Esophagus squamous epithelium (tissue), 5 donors: ENCODE measurements around the gene ITGB7. TPM values are rescaled to one million over a fixed set of nuclear protein-coding genes. Genes with fewer than 3 reads are reported as not detected.

Source experiments
- DNase-seq: peaks from one replicate; lab custom pipeline; 2025; lab: John Stamatoyannopoulos, UW
- H3K27ac ChIP-seq, 4 donors: fragments of 200-600 bp; sonication (generic); one replicate each; pipeline ENCODE4 v1.5.1; 2016 to 2019; ENCODE audit warnings: mild to moderate bottlenecking in 1 of 4
- H3K27me3 ChIP-seq, 4 donors: fragments of 200-600 bp; sonication (generic); 1 replicate in 3 of 4; 2 replicates in 1 of 4; pipeline versions ENCODE4 v1.5.1 to v1.6.0; 2017 to 2021; ENCODE audit warnings: antibody characterized with exemption in 1 of 4
- H3K36me3 ChIP-seq, 3 donors: fragments of 200-600 bp; sonication (generic); one replicate each; pipeline ENCODE4 v1.5.1; 2016 to 2019
- H3K4me1 ChIP-seq, 3 donors: fragments of 200-600 bp; sonication (generic); one replicate each; pipeline ENCODE4 v1.5.1; 2017 to 2019
- H3K4me3 ChIP-seq, 4 donors: fragments of 200-600 bp; sonication (generic); 1 replicate in 3 of 4; 2 replicates in 1 of 4; pipeline ENCODE4 v1.5.1; 2016 to 2019; ENCODE audit warnings: mild to moderate bottlenecking in 2 of 4, moderate library complexity in 1 of 4
- H3K9me3 ChIP-seq, 3 donors: fragments of 200-600 bp; sonication (generic); one replicate each; pipeline ENCODE4 v1.5.1; 2016 to 2019
- CTCF ChIP-seq, 6 experiments: fragments of 450-650 bp in 4 of 6; fragments of 200-600 bp in 2 of 6; sonication (generic) in 2 of 6; IDR thresholded peaks; one replicate each; pipeline ENCODE4 v1.5.1; 2016 to 2019; ENCODE audit warnings: antibody characterized with exemption in 6 of 6, mild to moderate bottlenecking in 4 of 6, moderate library complexity in 4 of 6
- POLR2A ChIP-seq, 4 donors: fragments of 450-650 bp; IDR thresholded peaks; one replicate each; pipeline ENCODE4 v1.6.1; 2017; ENCODE audit warnings: antibody characterized with exemption in 4 of 4, mild to moderate bottlenecking in 4 of 4, moderate library complexity in 3 of 4
- WGBS, 2 donors: methylation state at CpG; one replicate each; pipeline ENCODE4 v1.1.5; 2018; 5-methylcytosine and 5-hydroxymethylcytosine counted together
- intact Hi-C: fragments of 100-400 bp; cut with DNase I; formaldehyde crosslinking; loops from one replicate; pipeline ENCODE4 v1.15.0; 2022
- total RNA-seq, 4 donors: library from RNA; depleted of rRNA; stranded (reverse); fragments of >200 nt; gene quantifications; one replicate each; pipeline ENCODE4 v1.1.0, GENCODE V29; 2016
- donor health status: DM: yes; HTN: yes; CAD: no.

The ITGB7 gene
- total RNA-seq, 4 donors from 2014 or later = 4.2 to 7.2 (median 5.9) TPM

GRCh38 chr12:53214687-53215455 is 7.8 kb upstream of the ITGB7 start:
- intact Hi-C loops = loop anchor here (5.0 kb wide), 2 partner anchors 37 to 72 kb away; a partner anchor contains a TSS
- peak overlapping the region; percentile 9 to 100 (median 72) for H3K27ac ChIP-seq
- no peak for DNase-seq
- no peaks in the 10 kb centered on the region for H3K27me3 ChIP-seq
- H3K9me3 ChIP-seq = no peaks in the 10 kb centered on the region
- H3K36me3 ChIP-seq = peaks cover 47 to 68% (median 51%) of the 10 kb centered on the region in 3 donors
- H3K4me3 ChIP-seq = no peak overlapping the region
- peaks cover 30 to 71% (median 44%) of the 10 kb centered on the region in 3 donors for H3K4me1 ChIP-seq
- TF ChIP-seq POLR2A (IDR thresholded peaks at IDR 0.05) (no peak), CTCF (IDR thresholded peaks at IDR 0.05) (no peak)
- WGBS, 2 donors = 64 to 70% methylated on average over 5 to 8 of the region's 12 CpGs

GRCh38 chr12:53214221-53214620 is 7.2 kb upstream of the ITGB7 start:
- 72 to 75% methylated on average over 4 to 5 of the region's 5 CpGs for WGBS, 2 donors
- Histone ChIP-seq H3K4me1 (peaks cover 32 to 70% (median 45%) of the 10 kb centered on the region in 3 donors), H3K4me3 (no peak overlapping the region), H3K9me3 (no peaks in the 10 kb centered on the region), H3K27ac (peak overlapping the region; percentile 9 to 100 (median 72)), H3K27me3 (no peaks in the 10 kb centered on the region), H3K36me3 (peaks cover 50 to 74% (median 52%) of the 10 kb centered on the region in 3 donors)
- intact Hi-C loops = loop anchor here (5.0 kb wide), 1 partner anchor 73 kb away; no protein-coding TSS in a partner anchor
- no peak for TF ChIP-seq POLR2A (IDR thresholded peaks at IDR 0.05)
- TF ChIP-seq CTCF (IDR thresholded peaks at IDR 0.05) = no peak
- no peak for DNase-seq

DNA sequence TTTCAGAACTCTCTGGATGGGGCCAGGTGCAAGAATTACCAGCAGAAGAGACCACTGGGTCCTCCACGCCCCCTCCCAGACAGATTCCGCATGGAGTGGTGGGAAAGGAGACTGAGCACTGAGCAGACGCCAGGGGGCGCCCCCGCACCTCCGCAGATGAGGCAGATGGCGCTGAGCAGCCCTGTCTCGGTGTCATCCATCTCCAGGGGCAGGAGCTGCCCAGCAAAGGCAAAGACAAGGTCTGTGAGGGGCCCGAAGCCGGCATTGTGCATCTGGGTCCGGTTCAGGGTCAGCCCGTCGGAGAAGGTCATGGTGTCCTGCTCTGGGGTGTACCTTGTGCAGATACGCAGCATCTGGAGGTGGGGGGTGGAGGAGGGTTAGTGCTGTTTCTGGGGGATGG is 6.3 kb upstream of the ITGB7 start:
- Histone ChIP-seq H3K36me3 (peaks cover 50 to 77% (median 52%) of the 10 kb centered on the region in 3 donors), H3K4me1 (peaks cover 39 to 70% (median 47%) of the 10 kb centered on the region in 3 donors), H3K9me3 (no peaks in the 10 kb centered on the region), H3K4me3 (no peak overlapping the region), H3K27ac (peak overlapping the region in 3 of 4 donors; percentile 9 to 100 (median 98)), H3K27me3 (no peaks in the 10 kb centered on the region)
- WGBS, 2 donors = 11 to 36% methylated on average over 4 to 8 of the region's 14 CpGs
- intact Hi-C loops = loop anchor here (5.0 kb wide), 1 partner anchor 74 kb away; no protein-coding TSS in a partner anchor
- TF ChIP-seq POLR2A (IDR thresholded peaks at IDR 0.05) (no peak), CTCF (IDR thresholded peaks at IDR 0.05) (peak; percentile 84 to 98 (median 94))
- no peak for DNase-seq

- 32% methylated on average over 11 of the region's 12 CpGs; no CpG with 5 or more reads in 1 of the 2 donors for WGBS, 2 donors
- H3K4me3 ChIP-seq = no peak overlapping the region
- H3K27me3 ChIP-seq = no peaks in the 10 kb centered on the region
- peak overlapping the region in 3 of 4 donors; percentile 9 to 100 (median 98) for H3K27ac ChIP-seq
- DNase-seq = no peak
- TF ChIP-seq POLR2A (IDR thresholded peaks at IDR 0.05) (no peak), CTCF (IDR thresholded peaks at IDR 0.05) (no peak)
- intact Hi-C loops = loop anchor here (5.0 kb wide), 1 partner anchor 74 kb away; no protein-coding TSS in a partner anchor
- H3K36me3 ChIP-seq = peaks cover 50 to 77% (median 52%) of the 10 kb centered on the region in 3 donors
- peaks cover 35 to 70% (median 43%) of the 10 kb centered on the region in 3 donors for H3K4me1 ChIP-seq
- no peaks in the 10 kb centered on the region for H3K9me3 ChIP-seq
Measured at GRCh38 chr12:53212931-53213330, 5.9 kb upstream of the ITGB7 start.
